Smooth muscle cell (in vitro differentiated cells): Measurements from ENCODE around the gene OR52D1. TPM values are rescaled to one million over a fixed set of nuclear protein-coding genes. Genes with fewer than 3 reads are reported as not detected.

Experiments
- DNase-seq: peaks from one replicate; lab custom pipeline; 2025; ENCODE audit not compliant: unreplicated experiment; lab: John Stamatoyannopoulos, UW
- H2AFZ ChIP-seq: fragments of 200-600 bp; sonication (generic); 2 replicates; pipeline ENCODE4 v1.6.0; 2016; ENCODE audit warnings: antibody characterized with exemption, low read depth, mild to moderate bottlenecking
- H3F3A ChIP-seq: fragments of 200-600 bp; sonication (generic); 2 replicates; pipeline ENCODE4 v1.6.0; 2017; ENCODE audit warnings: antibody characterized with exemption, low read depth
- H3K27ac ChIP-seq: fragments of 200-600 bp; sonication (generic); 2 replicates; pipeline ENCODE4 v1.5.1; 2016; ENCODE audit warnings: low read depth, mild to moderate bottlenecking
- H3K27me3 ChIP-seq: fragments of 200-600 bp; sonication (generic); 2 replicates; pipeline ENCODE4 v1.6.1; 2016; ENCODE audit warnings: low read depth, mild to moderate bottlenecking
- H3K36me3 ChIP-seq: fragments of 200-600 bp; sonication (generic); 2 replicates; pipeline ENCODE4 v1.5.1; 2016; ENCODE audit warnings: low read depth
- H3K4me1 ChIP-seq: fragments of 200-600 bp; sonication (generic); 2 replicates; pipeline ENCODE4 v1.5.1; 2016; ENCODE audit warnings: low read depth
- H3K4me2 ChIP-seq: fragments of 200-600 bp; sonication (generic); 2 replicates; pipeline ENCODE4 v1.6.0; 2016; ENCODE audit warnings: mild to moderate bottlenecking
- H3K4me3 ChIP-seq: fragments of 200-600 bp; sonication (generic); 2 replicates; pipeline ENCODE4 v1.5.1; 2016; ENCODE audit warnings: mild to moderate bottlenecking
- H3K79me2 ChIP-seq: fragments of 200-600 bp; sonication (generic); 2 replicates; pipeline ENCODE4 v1.6.0; 2016; ENCODE audit warnings: low read depth, mild to moderate bottlenecking
- H3K9ac ChIP-seq: fragments of 200-600 bp; sonication (generic); 2 replicates; pipeline ENCODE4 v1.6.0; 2016; ENCODE audit warnings: low read depth
- H3K9me3 ChIP-seq: fragments of 200-600 bp; sonication (generic); replicated peaks from 2 replicates; pipeline ENCODE4 v1.5.1; 2016; ENCODE audit warnings: low read depth
- H4K20me1 ChIP-seq: fragments of 200-600 bp; sonication (generic); 2 replicates; pipeline ENCODE4 v1.6.0; 2016; ENCODE audit warnings: low read depth
- CTCF ChIP-seq: fragments of 200-600 bp; sonication (generic); IDR thresholded peaks from 2 replicates; pipeline ENCODE4 v1.5.1; 2017; ENCODE audit warnings: borderline replicate concordance, mild to moderate bottlenecking, antibody characterized with exemption; ENCODE audit not compliant: insufficient read depth, poor library complexity, severe bottlenecking
- WGBS: methylation state at CpG from one replicate; pipeline ENCODE4 v1.1.7; 2016; ENCODE audit warnings: low lambda C conversion rate; 5-methylcytosine and 5-hydroxymethylcytosine counted together
- polyA plus RNA-seq: library from polyadenylated mRNA; unstranded; fragments of >200 nt; fragmentation: Nextera tagmentation; extraction: Ambion mirVana; gene quantifications from 2 replicates; pipeline ENCODE4 v1.2.1, GENCODE V29; 2016
- total RNA-seq: library from RNA; depleted of rRNA; stranded (reverse); fragments of >200 nt; gene quantifications from 2 replicates; pipeline ENCODE4 v1.2.3, GENCODE V29; 2014

The OR52D1 gene
- total and polyA plus RNA-seq, 2 experiments from 2014 or later: not detected

- Histone ChIP-seq H2AFZ (no peak overlapping the region), H3K36me3 (no peaks in the 10 kb centered on the region), H4K20me1 (no peaks in the 10 kb centered on the region), H3K9me3 (no peaks in the 10 kb centered on the region), H3K4me3 (no peak overlapping the region), H3K4me2 (no peak overlapping the region), H3K79me2 (no peaks in the 10 kb centered on the region), H3K9ac (no peak overlapping the region), H3K4me1 (no peaks in the 10 kb centered on the region), H3F3A (no peaks in the 10 kb centered on the region), H3K27ac (no peak overlapping the region), H3K27me3 (no peaks in the 10 kb centered on the region)
- no peak for DNase-seq
- no peak for TF ChIP-seq CTCF
- 83% methylated on average over 2 of the region's 2 CpGs for WGBS
Measured at GRCh38 chr11:5504403-5504921, 16.0 kb downstream of the OR52D1 start.

- no peaks in the 10 kb centered on the region for H3K36me3 ChIP-seq
- H3K27me3 ChIP-seq: no peaks in the 10 kb centered on the region
- no peaks in the 10 kb centered on the region for H3F3A ChIP-seq
- H3K4me3 ChIP-seq: no peak overlapping the region
- no peaks in the 10 kb centered on the region for H3K79me2 ChIP-seq
- no peak for TF ChIP-seq CTCF
- H3K9me3 ChIP-seq: no peaks in the 10 kb centered on the region
- no peak overlapping the region for H3K27ac ChIP-seq
- H4K20me1 ChIP-seq: no peaks in the 10 kb centered on the region
- no peaks in the 10 kb centered on the region for H3K4me1 ChIP-seq
- H3K9ac ChIP-seq: no peak overlapping the region
- H3K4me2 ChIP-seq: no peak overlapping the region
- WGBS: 90% methylated on average over 9 of the region's 9 CpGs
- no peak overlapping the region for H2AFZ ChIP-seq
- no peak for DNase-seq
Measured at GRCh38 chr11:5505363-5506048, 17.0 kb downstream of the OR52D1 start.

GRCh38 chr11:5507177-5507932, 18.9 kb downstream of the OR52D1 start:
- Histone ChIP-seq H3K27ac (no peak overlapping the region), H3K79me2 (no peaks in the 10 kb centered on the region), H3K4me1 (no peaks in the 10 kb centered on the region), H3K9ac (no peak overlapping the region), H4K20me1 (no peaks in the 10 kb centered on the region), H3K4me3 (no peak overlapping the region), H3K9me3 (no peaks in the 10 kb centered on the region), H3K4me2 (no peak overlapping the region), H2AFZ (no peak overlapping the region), H3K27me3 (no peaks in the 10 kb centered on the region), H3K36me3 (no peaks in the 10 kb centered on the region), H3F3A (no peaks in the 10 kb centered on the region)
- 87% methylated on average over 9 of the region's 9 CpGs for WGBS
- no peak for DNase-seq
- TF ChIP-seq CTCF: no peak
